Measurements from ENCODE around the gene ARHGAP19. TPM values are rescaled to one million over a fixed set of nuclear protein-coding genes. Genes with fewer than 3 reads are reported as not detected.

ARHGAP19 gene
- total and polyA plus RNA-seq, 2 experiments from 2014 or later = 5.3 to 18.7 TPM

- DNase-seq (ENCODE audit: low read depth in 1 of 2, low spot score in 1 of 2) = no peak
- Histone ChIP-seq H3K27me3 (peaks cover 33% of the 10 kb centered on the region), H3K27ac (no peak overlapping the region), H3K4me1 (ENCODE audit: low read depth) (peaks cover 3% of the 10 kb centered on the region), H3K9me3 (ENCODE audit: low read depth) (no peaks in the 10 kb centered on the region), H3K36me3 (no peaks in the 10 kb centered on the region), H3K4me3 (no peak overlapping the region)
- no peak for TF ChIP-seq CTCF (IDR thresholded peaks at IDR 0.05; ENCODE audit: low read depth, low read length)
Measured at GRCh38 chr10:97175586-97175985, 116.9 kb downstream of the ARHGAP19 start.

- no peaks in the 10 kb centered on the region for H3K9me3 ChIP-seq (ENCODE audit: low read depth)
- H3K4me3 ChIP-seq = no peak overlapping the region
- H3K36me3 ChIP-seq = no peaks in the 10 kb centered on the region
- no peak for DNase-seq (ENCODE audit: low read depth in 1 of 2, low spot score in 1 of 2)
- H3K4me1 ChIP-seq (ENCODE audit: low read depth) = peaks cover 3% of the 10 kb centered on the region
- no peak for TF ChIP-seq CTCF (IDR thresholded peaks at IDR 0.05; ENCODE audit: low read depth, low read length)
- H3K27ac ChIP-seq = no peak overlapping the region
- peaks cover 27% of the 10 kb centered on the region for H3K27me3 ChIP-seq
Measured at GRCh38 chr10:97174941-97175340, 117.5 kb downstream of the ARHGAP19 start.

- TF ChIP-seq CTCF (IDR thresholded peaks at IDR 0.05; ENCODE audit: low read depth, low read length) = no peak
- H3K27me3 ChIP-seq = peaks cover 21% of the 10 kb centered on the region
- DNase-seq (ENCODE audit: low read depth in 1 of 2, low spot score in 1 of 2) = no peak
- no peaks in the 10 kb centered on the region for H3K9me3 ChIP-seq (ENCODE audit: low read depth)
- H3K4me3 ChIP-seq = no peak overlapping the region
- H3K36me3 ChIP-seq = no peaks in the 10 kb centered on the region
- no peaks in the 10 kb centered on the region for H3K4me1 ChIP-seq (ENCODE audit: low read depth)
- H3K27ac ChIP-seq = no peak overlapping the region
Measured at GRCh38 chr10:97174276-97174775, 118.1 kb downstream of the ARHGAP19 start.

- peaks cover 10% of the 10 kb centered on the region for H3K27me3 ChIP-seq
- DNase-seq (ENCODE audit: low read depth in 1 of 2, low spot score in 1 of 2) = no peak
- H3K36me3 ChIP-seq = no peaks in the 10 kb centered on the region
- TF ChIP-seq CTCF (IDR thresholded peaks at IDR 0.05; ENCODE audit: low read depth, low read length) = no peak
- no peak overlapping the region for H3K27ac ChIP-seq
- no peaks in the 10 kb centered on the region for H3K4me1 ChIP-seq (ENCODE audit: low read depth)
- no peaks in the 10 kb centered on the region for H3K9me3 ChIP-seq (ENCODE audit: low read depth)
- H3K4me3 ChIP-seq = no peak overlapping the region
Measured at GRCh38 chr10:97173036-97173435, 119.4 kb downstream of the ARHGAP19 start.

Other genes starting within 250 kb of the ARHGAP19 start
- gene SLIT1, start 106.7 kb downstream of the ARHGAP19 start, total RNA-seq = 2.4 and 11.0 TPM in 2 replicates
- 3.3 and 5.6 TPM in 2 replicates for gene SLIT1, start 106.7 kb downstream of the ARHGAP19 start, polyA plus RNA-seq
- 12.7 and 17.3 TPM in 2 replicates for gene FRAT1, start 26.6 kb upstream of the ARHGAP19 start, total RNA-seq
- gene FRAT1, start 26.6 kb upstream of the ARHGAP19 start, polyA plus RNA-seq = 12.3 and 22.8 TPM in 2 replicates
- gene FRAT2, start 42.1 kb upstream of the ARHGAP19 start, total RNA-seq = 25.4 and 30.6 TPM in 2 replicates
- 30.1 and 41.7 TPM in 2 replicates for gene FRAT2, start 42.1 kb upstream of the ARHGAP19 start, polyA plus RNA-seq
- gene RRP12, start 108.7 kb upstream of the ARHGAP19 start, total RNA-seq = 14.5 and 16.2 TPM in 2 replicates
- 14.8 and 14.9 TPM in 2 replicates for gene RRP12, start 108.7 kb upstream of the ARHGAP19 start, polyA plus RNA-seq
- gene PGAM1, start 133.6 kb upstream of the ARHGAP19 start, total RNA-seq = 912 and 1,364 TPM in 2 replicates
- 1,322 and 1,889 TPM in 2 replicates for gene PGAM1, start 133.6 kb upstream of the ARHGAP19 start, polyA plus RNA-seq
- gene EXOSC1, start 153.4 kb upstream of the ARHGAP19 start, total RNA-seq = 33.6 and 38.3 TPM in 2 replicates
- gene EXOSC1, start 153.4 kb upstream of the ARHGAP19 start, polyA plus RNA-seq = 56.5 and 75.0 TPM in 2 replicates
- 30.8 and 43.2 TPM in 2 replicates for gene ZDHHC16, start 153.5 kb upstream of the ARHGAP19 start, total RNA-seq
- gene ZDHHC16, start 153.5 kb upstream of the ARHGAP19 start, polyA plus RNA-seq = 58.4 and 85.5 TPM in 2 replicates
- 94.0 and 124 TPM in 2 replicates for gene MMS19, start 205.8 kb upstream of the ARHGAP19 start, total RNA-seq
- 72.5 and 85.6 TPM in 2 replicates for gene MMS19, start 205.8 kb upstream of the ARHGAP19 start, polyA plus RNA-seq
- gene UBTD1, start 206.3 kb upstream of the ARHGAP19 start, total RNA-seq = 9.5 and 13.5 TPM in 2 replicates
- gene UBTD1, start 206.3 kb upstream of the ARHGAP19 start, polyA plus RNA-seq = 13.1 and 15.8 TPM in 2 replicates